ENCODE results near the gene DPYD. TPM values are rescaled to one million over a fixed set of nuclear protein-coding genes. Genes with fewer than 3 reads are reported as not detected.

The DPYD gene
- total and polyA plus RNA-seq, 9 of the 15 experiments (the other 6 are each of a cell fraction or from before 2014, with no cell fraction given), result 0.03 to 0.25 (median 0.08) TPM; not detected in 2

- ATAC-seq (no peak), FAIRE-seq (no peak), DNase-seq (ENCODE audit: extremely low read depth in 1 of 4, low spot score in 3 of 4) (no peak)
- Histone ChIP-seq H3K27me3 (ENCODE audit: control insufficient read depth in 2 of 2, insufficient read depth in 2 of 2, low read length in 2 of 2) (no peaks in the 10 kb centered on the region), H3K9me1 (ENCODE audit: control insufficient read depth, insufficient read depth, low read length) (no peaks in the 10 kb centered on the region), H3K79me2 (ENCODE audit: control insufficient read depth, insufficient read depth, low read length) (no peaks in the 10 kb centered on the region), H3K27ac (ENCODE audit: extremely low read depth, low read depth, low read length) (no peak overlapping the region), H3K36me3 (ENCODE audit: control insufficient read depth, insufficient read depth, low read length) (no peaks in the 10 kb centered on the region), H3K4me2 (ENCODE audit: insufficient read depth, low read length) (no peak overlapping the region), H3K9ac (ENCODE audit: insufficient read depth in 1 of 2, low read depth in 2 of 2, low read length in 2 of 2) (no peak overlapping the region), H3K4me1 (replicated peaks in 1 of 2; ENCODE audit: control insufficient read depth in 2 of 2, insufficient read depth in 2 of 2, low read length in 2 of 2) (no peaks in the 10 kb centered on the region), H2AFZ (ENCODE audit: low read depth, low read length) (no peak overlapping the region), H4K20me1 (replicated peaks; ENCODE audit: control insufficient read depth, insufficient read depth, low read length) (no peaks in the 10 kb centered on the region), H3K9me3 (replicated peaks; ENCODE audit: control insufficient read depth, insufficient read depth, low read depth, low read length) (no peaks in the 10 kb centered on the region), H3K4me3 (no peak overlapping the region)
- ChIA-PET CTCF (ENCODE audit: low intra/inter-chr PET ratio) (no interaction called here), POLR2A (no interaction called here)
- 0% methylated on average over 3 of the region's 3 CpGs for WGBS (ENCODE audit: insufficient coverage, low coverage, missing lambda C conversion rate)
- in situ Hi-C loops (cut with MboI) (no loop called here), intact Hi-C loops (cut with micrococcal nuclease) (no loop called here)
- TF ChIP-seq ZNF184 (CRISPR knock-in tag; IDR thresholded peaks at IDR 0.05), result no peak
- no peak for TF ChIP-seq PHF8 (IDR thresholded peaks at IDR 0.05; ENCODE audit: borderline replicate concordance, low read length)
- no peak for TF ChIP-seq SAFB2 (IDR thresholded peaks at IDR 0.05; ENCODE audit: borderline replicate concordance, low read depth, low read length, severe bottlenecking)
- TF ChIP-seq, protein P1, sequence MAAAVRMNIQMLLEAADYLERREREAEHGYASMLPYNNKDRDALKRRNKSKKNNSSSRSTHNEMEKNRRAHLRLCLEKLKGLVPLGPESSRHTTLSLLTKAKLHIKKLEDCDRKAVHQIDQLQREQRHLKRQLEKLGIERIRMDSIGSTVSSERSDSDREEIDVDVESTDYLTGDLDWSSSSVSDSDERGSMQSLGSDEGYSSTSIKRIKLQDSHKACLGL (CRISPR knock-in tag; IDR thresholded peaks at IDR 0.05; ENCODE audit: borderline replicate concordance, poor library complexity, severe bottlenecking), result no peak
- no peak for TF ChIP-seq NUFIP1 (IDR thresholded peaks at IDR 0.05; ENCODE audit: partially characterized antibody)
- TF ChIP-seq, protein P2, sequence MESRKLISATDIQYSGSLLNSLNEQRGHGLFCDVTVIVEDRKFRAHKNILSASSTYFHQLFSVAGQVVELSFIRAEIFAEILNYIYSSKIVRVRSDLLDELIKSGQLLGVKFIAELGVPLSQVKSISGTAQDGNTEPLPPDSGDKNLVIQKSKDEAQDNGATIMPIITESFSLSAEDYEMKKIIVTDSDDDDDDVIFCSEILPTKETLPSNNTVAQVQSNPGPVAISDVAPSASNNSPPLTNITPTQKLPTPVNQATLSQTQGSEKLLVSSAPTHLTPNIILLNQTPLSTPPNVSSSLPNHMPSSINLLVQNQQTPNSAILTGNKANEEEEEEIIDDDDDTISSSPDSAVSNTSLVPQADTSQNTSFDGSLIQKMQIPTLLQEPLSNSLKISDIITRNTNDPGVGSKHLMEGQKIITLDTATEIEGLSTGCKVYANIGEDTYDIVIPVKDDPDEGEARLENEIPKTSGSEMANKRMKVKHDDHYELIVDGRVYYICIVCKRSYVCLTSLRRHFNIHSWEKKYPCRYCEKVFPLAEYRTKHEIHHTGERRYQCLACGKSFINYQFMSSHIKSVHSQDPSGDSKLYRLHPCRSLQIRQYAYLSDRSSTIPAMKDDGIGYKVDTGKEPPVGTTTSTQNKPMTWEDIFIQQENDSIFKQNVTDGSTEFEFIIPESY (CRISPR knock-in tag; IDR thresholded peaks at IDR 0.05), result no peak
- no peak for TF ChIP-seq SP2 (IDR thresholded peaks at IDR 0.05; ENCODE audit: extremely low read depth, low read depth, low read length, poor library complexity, severe bottlenecking)
- TF ChIP-seq TEAD4 (IDR thresholded peaks at IDR 0.05; ENCODE audit: low read length), result no peak
- TF ChIP-seq TEAD4 (CRISPR knock-in tag; IDR thresholded peaks at IDR 0.05; ENCODE audit: borderline replicate concordance), result no peak
- TF ChIP-seq JUND (IDR thresholded peaks at IDR 0.05; ENCODE audit: borderline replicate concordance, low read depth, low read length), result no peak
- no peak for TF ChIP-seq JUND (tag; IDR thresholded peaks at IDR 0.05; ENCODE audit: borderline replicate concordance, low read depth, low read length)
- no peak for TF ChIP-seq EZH2 (IDR thresholded peaks at IDR 0.05; ENCODE audit: borderline replicate concordance, low read depth, low read length)
- no peak for TF ChIP-seq PHB (CRISPR knock-in tag; IDR thresholded peaks at IDR 0.05)
- no peak for TF ChIP-seq BCLAF1 (IDR thresholded peaks at IDR 0.05; ENCODE audit: borderline replicate concordance in 1 of 2, control insufficient read depth in 1 of 2, low read depth in 2 of 2, low read length in 1 of 2)
- no peak for TF ChIP-seq TCFL5 (CRISPR knock-in tag; conservative IDR thresholded peaks at IDR 0.05)
- TF ChIP-seq TAF7 (tag; IDR thresholded peaks at IDR 0.05), result no peak
- TF ChIP-seq SMARCA4 (IDR thresholded peaks at IDR 0.05), result no peak
- no peak for TF ChIP-seq SMAD2 (IDR thresholded peaks at IDR 0.05; ENCODE audit: low read depth, low read length)
- no peak for TF ChIP-seq GATA2 (CRISPR knock-in tag; IDR thresholded peaks at IDR 0.05)
- no TSS peak for BruUV-seq (replicated peaks)
These were observed 830.1 kb downstream of the DPYD start for GRCh38 chr1:97090725-97091124.
